ENCODE measurements around the gene CREB3L1.

DNA sequence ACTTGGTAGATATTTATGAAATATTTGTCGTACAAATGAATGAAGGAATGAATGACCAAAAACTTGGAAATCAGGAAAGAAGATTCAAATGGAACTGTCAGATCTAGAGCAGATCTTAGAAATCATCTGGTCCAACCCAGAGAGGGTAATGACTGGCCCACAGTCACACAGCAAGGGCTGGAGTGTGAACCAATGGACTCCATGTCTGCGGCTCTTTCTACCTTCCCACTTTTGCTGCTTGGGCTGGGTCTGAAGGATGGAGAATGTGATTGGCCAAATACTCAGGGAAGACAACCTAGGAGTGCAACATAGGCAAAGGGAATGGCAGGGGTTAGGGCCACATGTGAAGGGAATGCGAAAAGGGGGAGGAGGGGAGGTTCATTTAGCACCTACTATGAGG is 64.0 kb downstream of the CREB3L1 start:
- TF ChIP-seq POLR2A (IDR thresholded peaks at IDR 0.05; ENCODE audit: low read depth) (no peak), EP300 (IDR thresholded peaks at IDR 0.05) (no peak)
- TF ChIP-seq, protein P1, sequence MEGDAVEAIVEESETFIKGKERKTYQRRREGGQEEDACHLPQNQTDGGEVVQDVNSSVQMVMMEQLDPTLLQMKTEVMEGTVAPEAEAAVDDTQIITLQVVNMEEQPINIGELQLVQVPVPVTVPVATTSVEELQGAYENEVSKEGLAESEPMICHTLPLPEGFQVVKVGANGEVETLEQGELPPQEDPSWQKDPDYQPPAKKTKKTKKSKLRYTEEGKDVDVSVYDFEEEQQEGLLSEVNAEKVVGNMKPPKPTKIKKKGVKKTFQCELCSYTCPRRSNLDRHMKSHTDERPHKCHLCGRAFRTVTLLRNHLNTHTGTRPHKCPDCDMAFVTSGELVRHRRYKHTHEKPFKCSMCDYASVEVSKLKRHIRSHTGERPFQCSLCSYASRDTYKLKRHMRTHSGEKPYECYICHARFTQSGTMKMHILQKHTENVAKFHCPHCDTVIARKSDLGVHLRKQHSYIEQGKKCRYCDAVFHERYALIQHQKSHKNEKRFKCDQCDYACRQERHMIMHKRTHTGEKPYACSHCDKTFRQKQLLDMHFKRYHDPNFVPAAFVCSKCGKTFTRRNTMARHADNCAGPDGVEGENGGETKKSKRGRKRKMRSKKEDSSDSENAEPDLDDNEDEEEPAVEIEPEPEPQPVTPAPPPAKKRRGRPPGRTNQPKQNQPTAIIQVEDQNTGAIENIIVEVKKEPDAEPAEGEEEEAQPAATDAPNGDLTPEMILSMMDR (IDR thresholded peaks at IDR 0.05) = no peak

Data from esophagus muscularis mucosa (tissue), 4 donors.